ENCODE measurements around the gene MAN1B1.

MAN1B1 gene

DNA sequence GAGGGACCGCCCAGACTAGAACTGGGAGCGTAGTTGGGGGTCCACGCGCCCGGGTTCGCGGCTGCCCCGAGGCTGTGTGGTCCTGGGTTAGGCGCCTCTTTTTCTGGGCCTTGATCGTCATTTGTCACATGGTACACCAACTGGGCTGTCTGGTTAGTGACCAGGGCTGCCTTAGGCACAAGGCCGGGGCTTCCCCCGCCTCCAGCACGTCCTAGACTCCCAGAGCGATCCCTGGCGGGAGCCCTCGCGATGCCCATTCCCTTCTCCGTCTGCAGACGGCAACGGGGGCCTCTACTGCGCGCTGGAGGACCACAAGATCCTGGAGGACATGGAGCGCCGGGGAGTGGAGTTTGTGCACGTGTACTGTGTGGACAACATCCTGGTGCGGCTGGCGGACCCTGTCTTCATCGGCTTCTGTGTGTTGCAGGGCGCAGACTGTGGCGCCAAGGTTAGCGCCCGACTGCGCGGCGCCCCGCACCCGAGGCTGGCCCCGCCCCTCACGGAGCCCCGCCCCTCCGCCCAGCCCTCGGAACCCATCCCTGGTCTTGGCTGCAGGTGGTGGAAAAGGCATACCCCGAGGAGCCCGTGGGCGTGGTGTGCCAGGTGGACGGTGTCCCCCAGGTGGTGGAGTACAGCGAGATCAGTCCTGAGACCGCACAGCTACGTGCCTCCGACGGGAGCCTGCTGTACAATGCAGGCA lies 7.9 kb upstream of the MAN1B1 start:
- TF ChIP-seq ZNF565 (CRISPR knock-in tag; conservative IDR thresholded peaks at IDR 0.05; ENCODE audit: low read depth) (no peak), RARB (CRISPR knock-in tag; IDR thresholded peaks at IDR 0.05) (no peak)
- TF ChIP-seq, protein P1, sequence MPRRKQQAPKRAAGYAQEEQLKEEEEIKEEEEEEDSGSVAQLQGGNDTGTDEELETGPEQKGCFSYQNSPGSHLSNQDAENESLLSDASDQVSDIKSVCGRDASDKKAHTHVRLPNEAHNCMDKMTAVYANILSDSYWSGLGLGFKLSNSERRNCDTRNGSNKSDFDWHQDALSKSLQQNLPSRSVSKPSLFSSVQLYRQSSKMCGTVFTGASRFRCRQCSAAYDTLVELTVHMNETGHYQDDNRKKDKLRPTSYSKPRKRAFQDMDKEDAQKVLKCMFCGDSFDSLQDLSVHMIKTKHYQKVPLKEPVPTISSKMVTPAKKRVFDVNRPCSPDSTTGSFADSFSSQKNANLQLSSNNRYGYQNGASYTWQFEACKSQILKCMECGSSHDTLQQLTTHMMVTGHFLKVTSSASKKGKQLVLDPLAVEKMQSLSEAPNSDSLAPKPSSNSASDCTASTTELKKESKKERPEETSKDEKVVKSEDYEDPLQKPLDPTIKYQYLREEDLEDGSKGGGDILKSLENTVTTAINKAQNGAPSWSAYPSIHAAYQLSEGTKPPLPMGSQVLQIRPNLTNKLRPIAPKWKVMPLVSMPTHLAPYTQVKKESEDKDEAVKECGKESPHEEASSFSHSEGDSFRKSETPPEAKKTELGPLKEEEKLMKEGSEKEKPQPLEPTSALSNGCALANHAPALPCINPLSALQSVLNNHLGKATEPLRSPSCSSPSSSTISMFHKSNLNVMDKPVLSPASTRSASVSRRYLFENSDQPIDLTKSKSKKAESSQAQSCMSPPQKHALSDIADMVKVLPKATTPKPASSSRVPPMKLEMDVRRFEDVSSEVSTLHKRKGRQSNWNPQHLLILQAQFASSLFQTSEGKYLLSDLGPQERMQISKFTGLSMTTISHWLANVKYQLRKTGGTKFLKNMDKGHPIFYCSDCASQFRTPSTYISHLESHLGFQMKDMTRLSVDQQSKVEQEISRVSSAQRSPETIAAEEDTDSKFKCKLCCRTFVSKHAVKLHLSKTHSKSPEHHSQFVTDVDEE (CRISPR knock-in tag; IDR thresholded peaks at IDR 0.05) = no peak
- no peak for ATAC-seq

DNA sequence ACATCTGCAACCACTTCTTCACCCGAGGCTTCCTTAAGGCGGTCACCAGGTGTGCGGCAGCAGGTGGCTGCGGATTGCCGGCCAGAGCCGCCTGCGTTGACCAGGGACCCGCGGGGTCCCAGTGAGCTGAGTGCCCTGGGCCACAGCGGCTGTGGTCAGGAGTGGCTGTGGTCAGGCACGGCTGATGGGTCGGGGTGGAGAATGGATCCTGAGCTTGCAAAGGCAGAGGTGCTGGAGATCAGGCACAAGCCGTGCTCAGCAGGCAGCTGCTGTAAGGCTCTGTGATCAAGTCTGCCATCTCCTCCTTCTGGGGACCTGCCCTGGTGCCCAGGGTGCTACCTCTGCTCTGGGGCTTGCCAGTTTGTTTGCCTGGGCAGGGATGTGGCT lies 7.4 kb upstream of the MAN1B1 start:
- no peak for ATAC-seq
- TF ChIP-seq ISL1 (CRISPR knock-in tag; IDR thresholded peaks at IDR 0.05) (no peak), ESRRG (CRISPR knock-in tag; IDR thresholded peaks at IDR 0.05) (no peak), ZFP3 (CRISPR knock-in tag; IDR thresholded peaks at IDR 0.05) (no peak), CSDC2 (CRISPR knock-in tag; IDR thresholded peaks at IDR 0.05) (no peak), ZNF8 (CRISPR knock-in tag; IDR thresholded peaks at IDR 0.05) (no peak), ZNF70 (CRISPR knock-in tag; IDR thresholded peaks at IDR 0.05) (no peak), ARNTL (CRISPR knock-in tag; IDR thresholded peaks at IDR 0.05; ENCODE audit: borderline replicate concordance, low read depth) (no peak), ZFP30 (CRISPR knock-in tag; IDR thresholded peaks at IDR 0.05) (no peak), BACH2 (CRISPR knock-in tag; IDR thresholded peaks at IDR 0.05; ENCODE audit: borderline replicate concordance) (no peak), GLIS3 (CRISPR knock-in tag; IDR thresholded peaks at IDR 0.05) (no peak), ZC3H10 (CRISPR knock-in tag; IDR thresholded peaks at IDR 0.05) (no peak), ZNF565 (CRISPR knock-in tag; conservative IDR thresholded peaks at IDR 0.05; ENCODE audit: low read depth) (no peak), RARB (CRISPR knock-in tag; IDR thresholded peaks at IDR 0.05) (no peak), SNAI2 (CRISPR knock-in tag; IDR thresholded peaks at IDR 0.05) (no peak), CSRNP3 (CRISPR knock-in tag; IDR thresholded peaks at IDR 0.05) (no peak)
- TF ChIP-seq, protein P1 (CRISPR knock-in tag; IDR thresholded peaks at IDR 0.05) = no peak

DNA sequence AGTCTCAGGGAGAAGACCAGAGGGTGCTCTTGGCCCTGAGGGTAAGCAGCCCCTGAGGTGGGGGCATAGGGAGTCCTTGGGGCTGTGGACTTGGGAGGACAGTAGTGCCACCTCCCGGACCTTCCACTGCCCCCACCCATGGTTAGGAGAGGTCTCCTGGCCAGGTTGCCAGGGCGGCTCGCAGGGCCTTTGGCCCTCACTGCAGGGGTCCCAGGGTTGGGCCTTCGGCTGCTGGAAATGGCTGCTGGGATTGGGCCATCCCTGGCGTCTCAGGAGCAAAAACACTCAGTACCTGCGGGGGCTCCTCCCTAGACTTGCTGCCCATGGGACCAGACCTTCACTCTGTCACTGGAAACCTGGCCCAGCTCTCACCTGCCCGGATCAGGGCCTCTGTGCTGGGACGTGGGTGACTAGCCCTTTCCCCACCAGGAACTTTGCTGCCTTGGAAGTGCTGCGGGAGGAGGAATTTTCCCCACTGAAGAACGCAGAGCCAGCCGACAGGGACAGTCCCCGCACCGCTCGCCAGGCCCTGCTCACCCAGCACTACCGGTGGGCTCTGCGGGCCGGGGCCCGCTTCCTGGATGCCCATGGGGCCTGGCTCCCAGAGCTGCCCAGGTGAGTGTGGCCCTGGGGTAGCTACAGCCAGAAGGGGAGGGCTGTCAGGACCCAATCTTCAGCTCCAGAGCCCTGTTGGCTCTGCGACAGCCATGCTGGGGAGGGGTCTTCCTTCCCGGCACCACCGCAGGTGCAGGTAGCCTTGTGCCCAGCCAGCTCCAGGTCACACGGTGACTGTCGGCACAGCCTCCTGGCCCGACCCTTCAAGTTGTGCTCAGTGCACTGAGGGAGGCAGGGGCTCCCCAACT lies 6.3 kb upstream of the MAN1B1 start:
- no peak for ATAC-seq
- TF ChIP-seq SNAI2 (CRISPR knock-in tag; IDR thresholded peaks at IDR 0.05) (no peak), POU6F1 (CRISPR knock-in tag; IDR thresholded peaks at IDR 0.05; ENCODE audit: borderline replicate concordance, low read depth) (no peak), PPARA (CRISPR knock-in tag; IDR thresholded peaks at IDR 0.05; ENCODE audit: borderline replicate concordance) (no peak), GLIS3 (CRISPR knock-in tag; IDR thresholded peaks at IDR 0.05) (no peak), RARB (CRISPR knock-in tag; IDR thresholded peaks at IDR 0.05) (no peak), ZFP30 (CRISPR knock-in tag; IDR thresholded peaks at IDR 0.05) (no peak), PATZ1 (CRISPR knock-in tag; IDR thresholded peaks at IDR 0.05; ENCODE audit: borderline replicate concordance) (no peak), ZNF70 (CRISPR knock-in tag; IDR thresholded peaks at IDR 0.05) (no peak), CSRNP3 (CRISPR knock-in tag; IDR thresholded peaks at IDR 0.05) (no peak), TOX (CRISPR knock-in tag; IDR thresholded peaks at IDR 0.05; ENCODE audit: borderline replicate concordance) (no peak), ISL1 (CRISPR knock-in tag; IDR thresholded peaks at IDR 0.05) (no peak)
- TF ChIP-seq, protein P1 (CRISPR knock-in tag; IDR thresholded peaks at IDR 0.05) = no peak
